NCI-H2081 treated with DMSO at 0.1 percent for 48 hours (cell line): Measurements from ENCODE around the gene HYAL3.
"Not testable (repeated sequence)": the region's sequence is repeated elsewhere in the genome, so short reads cannot be mapped to it uniquely, and the experiment has no call there.

ENCODE experiments used
- DNase-seq: peaks from one replicate; lab custom pipeline; 2025; lab: John Stamatoyannopoulos, UW

HYAL3 gene

DNA sequence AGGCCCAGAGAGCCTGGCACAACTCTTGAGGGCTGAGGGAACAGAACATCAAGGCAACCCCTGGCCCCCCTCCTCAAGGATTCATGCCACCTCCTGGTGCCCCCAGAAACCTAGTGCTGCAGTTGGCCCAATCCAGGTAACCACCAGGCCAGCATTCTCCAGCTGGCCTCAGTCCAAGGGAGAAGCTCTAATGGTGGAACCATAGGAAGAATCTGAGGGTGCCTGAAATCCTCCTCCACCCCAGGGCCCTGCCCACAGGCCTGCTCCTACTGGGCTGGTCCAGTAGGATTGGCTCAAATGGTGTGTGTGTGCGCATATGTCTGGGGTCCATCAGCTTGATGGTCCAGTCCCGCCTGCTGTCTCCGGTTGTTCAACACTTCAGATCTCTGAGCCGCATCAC is 15.6 kb upstream of the HYAL3 start:
- DNase-seq: no peak

DNA sequence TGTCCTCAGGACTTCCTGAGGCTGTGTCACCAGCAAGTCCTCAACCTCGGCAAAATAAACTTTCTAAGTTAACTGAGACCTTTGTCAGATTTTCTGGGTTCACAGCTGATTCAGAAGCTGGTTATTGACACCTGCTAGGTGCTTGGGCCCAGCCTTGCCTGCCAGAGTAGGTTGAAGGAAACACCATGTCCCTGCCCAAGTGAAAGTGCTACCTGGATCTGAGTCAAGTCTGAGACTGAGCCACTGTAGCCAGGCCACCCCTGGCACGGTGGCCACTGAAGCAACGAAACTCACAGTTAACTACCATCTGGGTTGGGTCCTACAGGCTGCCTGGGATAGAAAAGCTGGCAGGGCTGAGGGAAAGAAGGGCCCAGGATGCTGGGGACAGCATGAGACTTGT is 15.1 kb upstream of the HYAL3 start:
- no peak for DNase-seq

DNA sequence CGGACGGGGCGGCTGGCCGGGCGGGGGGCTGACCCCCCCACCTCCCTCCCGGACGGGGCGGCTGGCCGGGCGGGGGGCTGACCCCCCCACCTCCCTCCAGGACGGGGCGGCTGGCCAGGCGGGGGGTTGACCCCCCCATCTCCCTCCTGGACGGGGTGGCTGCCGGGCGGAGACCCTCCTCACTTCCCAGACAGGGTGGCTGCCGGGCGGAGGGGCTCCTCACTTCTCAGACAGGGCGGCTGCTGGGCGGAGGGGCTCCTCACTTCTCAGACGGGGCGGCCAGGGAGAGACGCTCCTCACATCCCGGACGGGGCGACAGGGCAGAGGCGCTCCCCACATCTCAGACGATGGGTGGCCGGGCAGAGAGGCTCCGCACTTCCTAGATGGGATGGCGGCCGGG is 12.8 kb upstream of the HYAL3 start:
- DNase-seq: not testable (repeated sequence)

DNA sequence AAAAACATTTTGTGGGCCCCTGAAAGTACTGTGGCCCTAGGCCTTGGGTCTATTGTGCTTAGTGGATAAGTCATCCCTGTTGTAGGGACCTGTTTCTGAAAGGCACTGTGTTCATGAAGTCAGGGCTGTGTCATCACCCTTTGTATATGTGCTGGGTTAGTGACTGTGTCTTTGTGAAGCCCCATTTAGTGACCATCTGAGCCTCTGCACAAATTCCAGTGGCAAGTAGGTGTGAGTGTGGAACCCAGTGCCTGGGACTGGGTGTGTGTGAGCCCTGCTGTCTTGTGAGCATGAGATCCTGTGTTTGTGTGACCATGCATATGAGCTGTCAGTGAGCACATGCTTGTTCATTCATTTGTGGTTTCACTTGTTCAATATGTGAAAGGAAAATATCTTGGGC is 5.4 kb upstream of the HYAL3 start:
- DNase-seq: no peak

DNA sequence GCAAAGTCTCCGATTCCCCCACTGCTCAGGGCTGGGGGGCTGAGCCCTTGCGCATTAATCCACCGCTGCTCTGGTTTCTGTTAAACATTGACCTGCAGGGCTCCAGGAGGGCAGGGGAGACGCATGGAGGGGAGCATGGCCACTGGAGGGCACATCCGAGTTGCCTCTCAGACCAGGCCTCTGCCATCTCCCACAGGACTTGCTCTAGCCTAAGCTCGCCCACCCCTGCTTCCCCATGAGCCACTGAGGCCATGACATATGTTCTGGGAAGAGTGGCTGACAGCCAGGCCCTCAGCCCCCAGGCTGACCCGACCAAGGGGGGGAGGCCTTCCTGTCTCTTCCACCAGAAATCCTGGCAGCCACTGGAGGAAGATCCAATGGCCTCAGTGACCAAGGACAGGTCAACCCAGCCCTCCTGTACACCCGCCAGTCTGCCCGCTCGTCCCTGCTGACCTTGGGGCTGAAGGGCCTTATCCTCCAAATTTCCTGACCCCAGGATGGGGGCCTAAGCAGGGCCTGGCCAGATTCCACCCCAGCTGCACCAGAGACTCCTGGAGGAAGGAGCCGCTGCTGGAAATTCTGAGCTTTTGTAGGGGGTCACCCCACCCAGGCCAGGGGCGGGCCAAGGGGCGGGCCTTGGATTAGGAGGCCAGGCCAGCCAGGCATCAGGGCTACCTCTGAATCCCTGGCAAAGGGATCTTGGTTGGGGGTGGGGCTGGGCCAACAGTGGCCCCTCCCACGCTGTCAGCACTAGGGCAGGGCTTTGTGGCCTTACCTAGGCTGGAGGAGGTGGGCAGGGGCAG is 4.0 kb upstream of the HYAL3 start, which contains the start of gene HYAL1:
Gene HYAL1, minus strand, starts transcription at position 562 of the 803 bp plus-strand sequence. CDS start 618 bp downstream, outside the sequence.
- no peak for DNase-seq

DNA sequence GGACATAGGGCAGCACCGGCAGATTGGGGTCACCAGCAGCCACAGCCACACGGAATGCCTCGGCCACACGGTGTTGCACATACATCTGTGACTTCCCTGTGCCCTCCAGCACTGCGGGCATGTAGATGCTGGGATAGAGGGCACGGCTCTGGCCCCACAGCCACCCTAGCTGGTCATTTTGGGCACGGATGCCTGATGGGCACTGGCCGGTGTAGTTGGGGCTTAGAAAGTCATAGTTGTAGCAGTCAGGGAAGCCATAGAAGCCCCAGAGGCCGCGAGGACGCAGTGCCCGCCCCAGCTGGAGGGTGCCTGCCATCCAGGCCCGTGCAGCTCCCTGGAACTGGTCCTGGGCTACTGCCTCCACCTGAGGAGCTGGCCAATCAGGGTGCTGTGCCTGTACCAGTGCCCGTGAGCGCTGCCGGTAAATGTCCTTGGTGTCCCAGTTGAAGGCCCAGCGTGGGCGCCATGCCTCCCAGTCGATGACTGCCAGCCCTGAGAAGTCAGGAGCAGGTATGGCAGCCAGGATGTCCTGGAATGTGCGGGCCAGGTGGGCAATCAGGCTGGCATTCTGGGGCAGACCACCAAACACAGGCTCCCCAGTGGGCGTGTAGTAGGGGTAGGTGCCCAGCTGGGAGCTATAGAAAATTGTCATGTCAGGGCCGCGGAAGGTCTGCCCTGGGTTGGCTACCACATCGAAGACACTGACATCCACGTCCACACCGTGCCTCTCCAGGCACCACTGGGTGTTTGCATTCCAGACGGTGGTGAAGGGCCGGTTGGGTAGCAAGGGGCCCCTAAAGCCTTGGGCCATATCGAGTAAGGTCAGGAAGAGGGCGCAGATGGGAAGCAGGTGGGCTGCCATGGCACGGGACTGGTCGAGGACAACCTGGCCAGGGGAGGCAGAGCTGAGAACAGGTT is 3.1 kb upstream of the HYAL3 start:
- DNase-seq: no peak

DNA sequence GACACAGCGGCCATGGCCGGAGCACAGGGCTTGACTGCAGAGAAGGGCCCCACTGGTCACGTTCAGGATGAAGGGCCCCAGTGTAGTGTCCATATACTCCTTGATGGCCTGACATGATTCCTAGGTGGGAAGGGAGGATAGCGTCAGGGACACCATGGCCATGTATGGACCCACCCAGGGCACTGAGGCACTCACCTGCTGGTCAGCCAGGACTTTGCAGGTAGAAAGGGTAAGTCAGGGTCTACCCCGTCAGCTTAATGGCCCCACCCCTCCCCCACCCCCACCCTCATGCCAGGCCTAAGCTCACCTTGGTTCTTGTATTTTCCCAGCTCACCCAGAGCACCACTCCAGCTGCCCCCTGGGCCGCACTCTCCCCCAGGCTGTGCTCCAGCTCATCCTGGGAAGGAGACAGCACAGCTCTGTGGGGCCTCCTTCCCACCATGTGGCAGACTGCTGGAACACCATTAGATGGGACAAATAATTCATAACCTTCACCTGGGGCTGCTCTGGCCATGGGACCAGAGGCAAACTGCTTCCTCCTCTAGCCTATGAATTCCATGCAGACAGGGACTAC is 1.6 kb upstream of the HYAL3 start:
- DNase-seq: no peak

DNA sequence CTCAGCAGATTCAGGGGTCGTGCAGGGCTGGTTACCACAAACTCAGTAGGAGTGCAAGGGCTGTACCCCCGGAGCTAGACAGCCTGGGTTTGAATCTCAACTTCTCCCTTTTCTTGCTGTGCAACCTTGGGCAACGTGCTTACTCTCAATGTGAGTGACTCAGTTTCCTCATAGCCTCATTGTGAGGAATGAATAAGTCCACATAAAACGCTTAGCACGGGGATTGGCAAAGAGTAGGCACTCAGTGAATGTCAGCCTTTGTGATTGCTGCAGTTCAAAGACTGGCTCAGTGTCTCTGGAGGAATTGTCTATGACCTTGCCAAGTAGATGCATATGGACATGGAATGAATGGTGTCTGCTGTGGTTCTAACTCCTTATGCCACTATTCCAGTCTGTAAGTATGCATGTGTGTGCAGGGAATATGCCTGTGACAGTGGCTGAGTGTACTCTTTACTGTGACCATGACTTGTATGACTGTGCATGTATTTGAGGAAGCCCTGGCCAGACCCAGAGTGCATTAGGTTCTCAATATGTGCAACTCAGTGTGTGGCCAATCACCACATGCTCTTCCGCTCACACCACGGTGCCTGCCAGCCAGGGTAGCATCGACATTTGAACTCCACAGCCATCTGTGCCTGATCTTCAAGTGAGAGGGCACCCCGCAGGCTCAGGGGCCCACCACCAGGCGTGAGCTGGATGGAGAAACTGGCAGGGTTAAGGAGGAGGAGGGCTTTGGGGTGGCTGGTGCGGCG is 900 bp upstream of the HYAL3 start:
- no peak for DNase-seq

DNA sequence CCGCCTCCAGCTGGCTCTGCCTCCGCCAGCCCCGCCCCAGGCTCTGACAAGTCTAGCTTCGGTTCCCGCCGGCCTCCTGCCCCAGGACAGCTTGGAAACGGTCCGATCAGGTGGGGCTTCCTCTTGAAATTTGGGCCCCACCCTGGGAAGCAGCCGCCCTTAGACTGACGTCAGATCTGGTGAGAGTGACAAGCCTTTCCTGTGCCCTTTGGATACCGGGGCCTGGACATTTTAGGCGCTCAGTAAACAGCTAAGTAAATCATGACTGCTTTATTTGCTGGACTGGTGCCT is 378 bp upstream of the HYAL3 start:
- DNase-seq: no peak

DNA sequence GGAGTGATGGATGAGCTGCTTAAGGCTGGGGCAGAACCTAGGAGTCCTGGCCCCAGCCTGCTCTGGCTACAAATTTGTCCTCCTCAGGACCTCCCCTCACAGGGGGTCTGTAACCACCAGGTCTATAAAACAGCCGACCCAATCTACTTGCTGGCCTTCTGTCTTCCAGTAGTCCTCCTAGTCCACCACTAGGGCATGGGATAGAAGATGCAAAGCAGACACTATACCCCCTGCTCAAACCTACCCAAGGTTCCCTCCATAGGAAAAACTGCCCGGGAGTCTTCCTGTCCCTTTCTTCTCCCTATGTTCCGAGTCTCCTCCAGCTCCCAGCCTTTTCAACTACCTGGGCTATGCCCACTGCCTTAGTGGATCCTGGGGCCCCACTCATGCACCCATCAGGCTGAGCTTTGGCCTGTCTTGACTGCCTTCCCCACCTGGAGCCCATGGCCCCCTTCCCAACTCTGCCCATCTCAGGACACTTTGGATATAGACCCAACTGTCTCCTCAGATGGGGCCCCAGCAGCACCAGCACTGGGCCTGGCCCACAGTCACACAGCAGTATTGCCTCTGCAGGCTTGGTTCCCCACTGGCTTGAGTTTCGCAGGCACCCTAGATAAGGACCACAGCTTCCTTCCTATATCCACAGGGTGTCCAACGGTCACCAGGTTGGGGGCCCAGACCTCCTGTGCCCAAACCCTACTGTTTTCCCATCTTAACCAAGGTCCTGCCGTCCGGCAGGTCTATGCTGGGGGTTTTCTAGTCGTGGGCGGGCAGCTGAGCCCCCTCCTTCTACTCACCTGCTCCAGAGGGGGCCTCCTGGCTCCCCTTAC is 1.1 kb downstream of the HYAL3 start:
- DNase-seq: no peak

DNA sequence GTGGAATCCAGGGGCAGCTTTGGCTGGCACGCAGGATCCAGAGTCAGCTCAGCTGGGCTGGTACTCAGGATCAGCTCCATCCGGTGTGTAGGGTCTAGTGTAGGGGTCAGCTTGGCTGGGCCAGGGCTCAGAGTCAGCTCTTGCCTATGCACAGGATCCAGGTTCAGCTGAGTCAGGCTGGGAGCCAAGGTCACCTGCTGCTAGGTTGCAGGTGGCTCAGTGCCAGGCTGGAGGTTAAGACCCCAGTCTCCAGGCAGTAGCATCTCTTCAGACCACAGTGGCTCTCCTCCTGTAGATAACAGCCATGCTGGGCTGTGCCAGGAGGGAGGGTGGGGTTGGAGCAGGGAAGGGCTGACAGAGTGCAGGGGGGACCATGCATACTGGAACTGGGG is 1.8 kb downstream of the HYAL3 start:
- DNase-seq: no peak

DNA sequence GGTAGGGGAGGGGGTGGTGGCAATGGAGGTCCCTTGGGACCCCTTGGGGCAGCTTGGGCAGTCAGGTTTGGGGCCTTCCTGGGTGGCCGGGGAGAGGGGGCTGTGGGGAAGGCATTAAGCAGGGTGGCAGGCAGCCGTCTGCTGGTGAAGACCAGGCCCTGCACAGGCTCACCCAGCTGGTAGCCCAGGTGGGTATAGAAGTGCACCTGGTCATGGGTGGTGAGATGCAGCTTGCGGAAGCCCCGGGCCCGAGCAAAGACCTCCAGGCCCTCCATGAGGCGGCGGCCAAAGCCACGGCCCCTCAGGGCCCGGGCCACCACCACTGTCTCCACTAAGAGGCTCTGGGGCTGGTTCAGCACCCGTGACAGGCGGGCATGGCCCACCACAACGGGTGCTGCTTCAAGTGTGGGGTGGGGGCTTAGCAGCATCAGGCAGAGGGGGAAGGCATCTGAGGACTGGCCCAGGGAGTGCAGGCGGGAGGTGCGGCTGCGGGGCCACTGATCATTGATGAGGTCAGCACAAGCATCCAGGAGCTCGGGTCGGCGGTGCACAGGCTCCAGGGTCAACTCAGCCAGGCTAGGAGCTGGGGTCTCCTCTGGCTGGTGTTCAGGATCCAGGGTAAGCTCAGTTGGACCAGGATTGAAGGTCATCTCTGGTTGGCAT is 2.4 kb downstream of the HYAL3 start:
- no peak for DNase-seq

DNA sequence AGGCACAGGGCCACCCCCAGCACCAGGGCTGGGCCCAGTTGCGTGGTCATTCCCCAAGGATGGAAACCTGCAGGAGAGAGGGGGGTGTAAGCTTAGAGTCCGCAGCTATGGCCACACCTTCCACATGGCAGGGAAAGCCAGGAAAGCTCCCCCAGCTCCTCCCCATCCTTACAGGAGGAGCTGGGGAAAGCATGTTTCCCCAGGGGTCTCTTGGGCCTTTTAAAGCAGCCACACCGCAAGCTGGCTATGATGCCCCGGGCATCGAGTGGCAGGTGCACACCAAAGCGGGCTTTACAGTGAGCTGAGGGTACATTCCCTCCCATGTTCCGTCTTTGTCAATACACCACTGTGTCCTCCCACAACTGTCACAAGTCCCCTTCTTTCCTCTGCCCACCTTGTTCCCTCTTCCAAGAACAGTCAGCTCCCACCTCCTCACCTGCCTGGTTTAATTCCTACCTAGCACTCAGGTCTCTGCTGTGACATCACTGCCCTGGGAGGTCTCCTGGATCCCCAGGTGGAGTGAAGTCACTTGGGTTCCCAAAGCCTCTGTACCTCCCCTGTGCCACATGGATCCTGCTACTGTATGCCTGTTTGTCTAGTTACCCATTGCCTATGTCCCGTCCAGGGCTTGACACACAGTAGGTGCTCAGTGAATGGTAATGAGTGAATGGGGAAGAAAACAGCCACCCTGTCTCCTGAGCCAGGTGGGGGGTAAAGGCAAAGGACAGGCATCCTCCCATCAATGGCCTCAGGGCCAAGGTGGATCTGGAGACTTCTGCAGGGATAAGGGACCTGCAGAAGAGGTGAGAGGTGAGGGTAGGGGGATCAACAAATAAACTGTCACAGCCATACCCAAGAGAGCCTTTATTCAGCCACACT is 3.4 kb downstream of the HYAL3 start:
- DNase-seq: no peak

DNA sequence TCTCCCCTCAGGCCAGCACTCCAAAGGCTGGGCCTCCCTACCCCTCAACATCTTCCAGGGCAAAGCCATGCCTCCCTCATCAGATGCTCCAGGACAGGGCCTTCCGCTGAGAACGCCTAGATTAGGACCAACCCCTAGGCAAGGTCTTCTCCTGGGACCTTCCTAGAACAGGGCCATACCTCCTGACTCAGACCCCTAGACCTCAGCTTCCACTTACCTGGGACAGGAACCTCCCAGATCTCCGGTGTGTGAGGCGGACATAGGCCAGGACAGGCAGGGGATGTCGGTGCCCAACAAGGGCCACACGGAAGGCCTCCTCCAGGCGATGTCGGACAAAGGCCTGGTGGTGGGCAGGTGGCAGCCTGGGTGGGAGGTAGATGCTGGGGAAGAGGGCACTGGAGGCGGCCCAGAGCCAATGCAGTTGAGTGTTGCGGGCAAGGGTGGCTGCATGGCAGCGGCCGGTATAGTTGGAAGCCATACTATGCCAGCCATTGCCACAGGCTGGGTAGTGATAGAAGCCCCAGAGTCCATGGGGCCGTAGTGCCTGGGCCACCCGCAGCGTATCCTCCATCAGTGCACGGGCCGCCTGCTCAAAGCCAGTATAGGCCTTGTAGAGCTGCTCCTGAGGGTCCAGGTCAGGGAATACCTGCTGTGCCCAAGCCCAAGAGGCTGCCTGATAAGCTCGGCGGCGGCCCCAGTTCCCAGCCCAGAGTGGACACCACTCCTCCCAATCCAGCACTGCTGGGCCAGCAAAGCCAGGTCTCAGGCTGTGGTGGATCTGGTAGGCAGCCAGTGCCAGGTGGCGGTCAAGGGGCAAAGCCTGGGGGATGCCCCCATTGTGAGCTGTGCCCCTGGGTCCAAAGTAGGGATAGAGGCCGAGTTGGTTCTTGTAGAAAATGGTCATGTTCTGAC is 4.5 kb downstream of the HYAL3 start:
- DNase-seq: no peak

DNA sequence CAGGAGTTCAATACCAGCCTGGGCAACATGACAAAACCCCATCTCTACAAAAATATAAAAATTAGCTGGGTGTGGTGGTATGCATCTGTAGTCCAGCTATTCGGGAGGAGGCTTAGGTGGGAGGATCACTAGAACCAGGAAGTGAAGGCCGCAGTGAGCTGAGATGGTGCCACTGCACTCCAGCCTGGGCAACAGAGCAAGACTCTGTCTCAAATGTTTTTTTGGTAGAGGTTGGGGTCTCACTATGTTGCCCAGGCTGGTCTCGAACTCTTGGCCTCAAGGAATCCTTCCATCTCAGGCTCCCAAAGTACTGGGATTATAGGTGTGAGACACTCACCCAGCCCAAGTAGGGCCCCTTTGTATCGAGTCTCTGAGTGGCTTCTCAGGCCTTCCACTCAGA is 5.1 kb downstream of the HYAL3 start:
- no peak for DNase-seq

DNA sequence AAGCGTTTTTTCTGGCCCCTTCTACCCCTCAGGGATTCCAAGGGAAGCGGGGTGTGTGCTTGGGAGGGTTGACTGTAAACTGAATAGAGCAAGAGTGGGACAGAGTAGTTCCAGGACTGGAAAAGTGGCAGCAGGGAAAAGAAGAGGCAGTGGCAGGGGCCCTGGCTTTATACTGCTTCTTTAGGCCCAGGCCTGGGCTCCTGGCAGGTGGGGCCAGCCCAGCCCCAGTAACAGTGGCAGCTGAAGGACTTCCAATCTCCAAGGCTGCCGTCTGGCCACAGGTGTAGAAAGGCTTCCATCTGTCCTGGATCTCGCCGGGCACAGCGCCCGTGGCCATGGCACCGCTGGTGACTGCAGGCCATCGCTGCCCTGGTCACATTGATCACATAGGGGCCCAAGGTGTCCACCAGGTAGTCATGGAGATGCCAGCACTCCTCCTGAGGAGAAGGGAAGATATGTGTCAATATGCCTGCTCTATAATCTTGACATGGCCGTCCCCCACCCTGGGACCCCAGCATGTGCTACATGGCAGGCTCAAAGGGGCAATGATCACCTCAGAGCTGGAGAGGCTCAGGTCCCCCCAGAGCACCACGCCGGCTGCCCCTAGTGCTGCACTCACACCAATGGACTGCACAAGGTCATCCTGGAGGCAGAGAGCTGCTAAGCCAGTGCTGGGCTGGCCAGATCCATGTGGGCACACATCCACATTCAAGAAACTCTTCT is 6.0 kb downstream of the HYAL3 start:
- no peak for DNase-seq

DNA sequence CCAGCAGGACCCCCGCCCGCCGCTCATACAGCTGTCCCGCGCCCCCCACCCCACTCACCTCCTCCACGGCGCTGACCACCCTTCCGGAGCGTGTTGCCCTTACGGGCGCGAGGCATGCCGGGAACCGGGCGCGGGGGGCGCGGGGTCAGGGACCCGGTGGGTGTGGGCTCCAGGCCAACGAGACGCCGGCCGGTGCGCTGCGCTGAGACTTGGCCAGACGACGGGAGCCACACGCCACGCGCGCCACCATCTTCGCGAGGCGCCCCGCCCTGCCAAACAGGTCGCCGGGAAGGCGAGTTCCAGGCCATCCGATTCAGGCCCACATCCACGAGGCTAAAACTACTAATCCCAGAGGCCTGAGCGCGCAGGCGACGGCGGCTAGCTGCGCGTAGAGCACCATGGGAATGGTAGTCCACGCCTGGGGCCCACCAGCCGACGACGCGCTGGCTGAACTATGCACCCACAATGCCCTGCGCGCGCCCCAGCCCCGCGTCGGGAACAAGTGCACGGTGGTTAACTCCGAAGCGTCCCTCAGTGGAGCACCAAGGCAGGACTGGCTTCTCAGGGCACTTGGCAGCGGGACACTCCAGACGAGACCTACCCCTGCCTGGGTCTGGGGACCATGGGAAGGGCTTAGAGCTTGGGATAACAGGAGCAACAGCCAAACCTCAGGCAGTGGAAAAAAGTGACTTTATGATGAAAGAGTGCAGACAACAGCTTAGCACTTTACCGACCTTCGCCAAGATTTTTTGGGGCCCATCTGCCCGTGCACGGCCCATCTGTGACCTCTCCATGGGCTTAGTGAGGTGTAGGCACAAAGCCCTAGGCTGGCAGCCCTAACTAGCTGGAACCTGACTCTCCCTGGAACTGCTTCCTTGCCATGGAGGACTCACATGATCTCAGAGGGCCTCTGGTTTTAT is 6.8 kb downstream of the HYAL3 start, which contains the start of gene IFRD2:
Gene IFRD2, minus strand, starts transcription at position 271 of the 920 bp plus-strand sequence. Its CDS starts 155 bp downstream, at position 116.
- DNase-seq: peak; percentile 72
